Suprapubic skin (tissue), 4 donors: ENCODE results near the gene SESN2. TPM values are rescaled to one million over a fixed set of nuclear protein-coding genes. Genes with fewer than 3 reads are reported as not detected.

Source experiments
- DNase-seq, 2 donors: peaks; one replicate each; pipeline ENCODE4 v3.0.0-alpha.2; 2019; ENCODE audit warnings: low spot score in 2 of 2
- H3K27ac ChIP-seq: fragments of 200-600 bp; sonication (generic); one replicate; pipeline ENCODE4 v1.5.1; 2019
- H3K27me3 ChIP-seq: fragments of 200-600 bp; sonication (generic); one replicate; pipeline ENCODE4 v1.5.1; 2019
- H3K36me3 ChIP-seq: fragments of 200-600 bp; sonication (generic); one replicate; pipeline ENCODE4 v1.5.1; 2019
- H3K4me1 ChIP-seq: fragments of 200-600 bp; sonication (generic); one replicate; pipeline ENCODE4 v1.5.1; 2019
- H3K4me3 ChIP-seq: fragments of 200-600 bp; sonication (generic); one replicate; pipeline ENCODE4 v1.5.1; 2019; ENCODE audit warnings: mild to moderate bottlenecking
- H3K9me3 ChIP-seq: fragments of 200-600 bp; sonication (generic); one replicate; pipeline ENCODE4 v1.5.1; 2019
- CTCF ChIP-seq, 2 donors: fragments of 200-600 bp in 1 of 2; fragments of 450-650 bp in 1 of 2; sonication (generic) in 1 of 2; IDR thresholded peaks; one replicate each; pipeline ENCODE4 v1.5.1; 2016 to 2019; ENCODE audit warnings: antibody characterized with exemption in 2 of 2, mild to moderate bottlenecking in 1 of 2, moderate library complexity in 1 of 2
- EP300 ChIP-seq: sonication (generic); formaldehyde crosslinking; IDR thresholded peaks from one replicate; pipeline ENCODE4 v1.6.1; 2017; ENCODE audit warnings: antibody characterized with exemption
- POLR2A ChIP-seq, 2 donors: fragments of 450-650 bp; IDR thresholded peaks; one replicate each; pipeline ENCODE4 v1.6.1; 2017; ENCODE audit warnings: antibody characterized with exemption in 2 of 2, mild to moderate bottlenecking in 2 of 2, moderate library complexity in 2 of 2
- POLR2AphosphoS5 ChIP-seq, 3 donors: sonication (generic); formaldehyde crosslinking; IDR thresholded peaks; one replicate each; pipeline ENCODE4 v1.6.1; 2017; ENCODE audit warnings: antibody characterized with exemption in 3 of 3
- WGBS: methylation state at CpG from one replicate; pipeline ENCODE4 v1.1.5; 2018; 5-methylcytosine and 5-hydroxymethylcytosine counted together
- total RNA-seq, 4 donors: library from RNA; depleted of rRNA; stranded (reverse); fragments of >200 nt; gene quantifications; one replicate each; pipeline ENCODE4 v1.1.0, GENCODE V29; 2016

Gene SESN2
- total RNA-seq, 4 donors from 2014 or later: 7.4 to 12.1 (median 7.5) TPM

DNA sequence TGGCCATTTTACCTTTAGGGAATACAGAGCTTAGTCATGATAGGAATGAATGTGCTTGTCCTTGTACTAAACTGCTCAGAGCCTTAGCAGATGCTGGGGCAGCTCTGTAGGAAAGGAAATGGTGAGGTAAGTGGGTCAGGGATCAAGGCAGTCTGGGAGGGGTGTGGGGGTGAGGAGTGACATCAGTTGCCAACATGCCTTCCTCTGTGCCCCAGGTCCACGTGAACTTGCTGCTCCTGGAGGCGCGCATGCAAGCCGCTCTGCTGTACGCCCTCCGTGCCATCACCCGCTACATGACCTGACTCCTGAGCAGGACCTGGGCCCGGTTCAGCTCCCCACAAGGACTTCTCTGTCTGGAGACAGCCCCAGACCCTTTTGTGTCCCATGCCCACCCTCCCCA, 21.2 kb downstream of the SESN2 start:
- Histone ChIP-seq H3K4me1 (peaks cover 3% of the 10 kb centered on the region), H3K9me3 (no peaks in the 10 kb centered on the region), H3K4me3 (no peak overlapping the region), H3K36me3 (peaks cover 65% of the 10 kb centered on the region), H3K27ac (no peak overlapping the region), H3K27me3 (no peaks in the 10 kb centered on the region)
- DNase-seq: no peak
- 90% methylated on average over 6 of the region's 8 CpGs for WGBS
- TF ChIP-seq POLR2A (IDR thresholded peaks at IDR 0.05) (no peak), EP300 (no peak)

DNA sequence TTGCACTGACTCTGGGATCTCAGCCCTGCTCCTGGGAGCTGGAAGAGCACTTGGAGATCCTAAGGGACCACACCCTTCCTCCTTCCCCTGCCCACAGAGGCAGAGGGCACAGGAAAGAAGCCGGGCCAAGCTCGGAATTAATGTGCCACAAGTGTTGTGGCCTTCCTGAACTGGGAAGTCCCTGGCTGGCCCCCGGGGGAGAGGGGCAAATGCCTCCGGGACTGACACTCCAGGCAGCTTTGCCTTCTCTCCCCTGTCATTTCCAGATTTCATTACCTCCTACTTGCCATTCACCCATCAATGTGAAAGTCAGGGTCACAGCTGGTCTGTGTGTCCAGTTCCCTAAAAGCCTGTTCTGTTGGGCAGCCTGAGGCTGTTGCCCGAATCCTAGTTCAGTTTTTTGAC, 21.7 kb downstream of the SESN2 start:
- H3K36me3 ChIP-seq: peaks cover 61% of the 10 kb centered on the region
- no peak for DNase-seq
- 85% methylated on average over 4 of the region's 5 CpGs for WGBS
- H3K4me1 ChIP-seq: peaks cover 3% of the 10 kb centered on the region
- TF ChIP-seq CTCF (IDR thresholded peaks at IDR 0.05) (no peak), EP300 (no peak), POLR2A (IDR thresholded peaks at IDR 0.05) (no peak), POLR2AphosphoS5 (IDR thresholded peaks at IDR 0.05) (no peak)
- no peaks in the 10 kb centered on the region for H3K9me3 ChIP-seq
- no peak overlapping the region for H3K27ac ChIP-seq
- no peaks in the 10 kb centered on the region for H3K27me3 ChIP-seq
- no peak overlapping the region for H3K4me3 ChIP-seq

- DNase-seq: no peak
- Histone ChIP-seq H3K4me1 (peaks cover 3% of the 10 kb centered on the region), H3K4me3 (no peak overlapping the region), H3K9me3 (no peaks in the 10 kb centered on the region), H3K27me3 (no peaks in the 10 kb centered on the region), H3K27ac (no peak overlapping the region), H3K36me3 (peaks cover 56% of the 10 kb centered on the region)
- TF ChIP-seq POLR2AphosphoS5 (IDR thresholded peaks at IDR 0.05) (no peak), CTCF (IDR thresholded peaks at IDR 0.05) (no peak), POLR2A (IDR thresholded peaks at IDR 0.05) (no peak), EP300 (no peak)
- 91% methylated on average over 14 of the region's 14 CpGs for WGBS
These were observed 22.5 kb downstream of the SESN2 start for GRCh38 chr1:28281608-28282425.

GRCh38 chr1:28282426-28283407, 23.4 kb downstream of the SESN2 start:
- 78% methylated on average over 11 of the region's 14 CpGs for WGBS
- Histone ChIP-seq H3K27ac (no peak overlapping the region), H3K36me3 (peaks cover 47% of the 10 kb centered on the region), H3K27me3 (no peaks in the 10 kb centered on the region), H3K9me3 (no peaks in the 10 kb centered on the region), H3K4me1 (peaks cover 3% of the 10 kb centered on the region), H3K4me3 (no peak overlapping the region)
- TF ChIP-seq POLR2A (IDR thresholded peaks at IDR 0.05): no peak
- TF ChIP-seq POLR2AphosphoS5 (IDR thresholded peaks at IDR 0.05): no peak
- no peak for DNase-seq

DNA sequence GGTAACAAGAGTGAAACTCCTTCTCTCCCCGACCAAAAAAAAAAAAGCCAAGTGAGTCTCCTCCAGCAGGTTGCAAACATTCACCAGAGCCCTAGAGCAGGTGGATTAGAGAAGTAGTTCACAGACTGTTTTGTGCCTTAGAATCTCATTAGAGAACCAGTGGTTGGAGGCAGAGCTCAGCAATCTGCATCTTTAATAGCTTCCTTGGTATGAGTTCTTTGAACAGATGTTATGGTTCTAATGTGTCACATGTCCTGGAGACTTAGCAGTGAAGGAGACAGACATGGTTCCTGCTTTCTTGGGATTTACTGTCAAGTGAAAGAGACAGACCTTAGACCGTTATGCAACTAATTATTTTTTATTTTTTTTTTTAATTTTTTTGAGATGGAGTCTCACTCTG, 26.8 kb downstream of the SESN2 start:
- TF ChIP-seq EP300: no peak
- TF ChIP-seq CTCF (IDR thresholded peaks at IDR 0.05): no peak
- no peak for TF ChIP-seq POLR2A (IDR thresholded peaks at IDR 0.05)
- no peak for TF ChIP-seq POLR2AphosphoS5 (IDR thresholded peaks at IDR 0.05)
- no peak overlapping the region for H3K27ac ChIP-seq
- no peaks in the 10 kb centered on the region for H3K27me3 ChIP-seq
- H3K4me1 ChIP-seq: peaks cover 3% of the 10 kb centered on the region
- H3K9me3 ChIP-seq: no peaks in the 10 kb centered on the region
- 58% methylated on average over 2 of the region's 2 CpGs for WGBS
- peaks cover 13% of the 10 kb centered on the region for H3K36me3 ChIP-seq
- DNase-seq: no peak
- H3K4me3 ChIP-seq: no peak overlapping the region

- Histone ChIP-seq H3K27ac (no peak overlapping the region), H3K4me3 (no peak overlapping the region), H3K27me3 (no peaks in the 10 kb centered on the region), H3K4me1 (no peaks in the 10 kb centered on the region), H3K36me3 (no peaks in the 10 kb centered on the region), H3K9me3 (no peaks in the 10 kb centered on the region)
- DNase-seq: no peak
- TF ChIP-seq CTCF (IDR thresholded peaks at IDR 0.05): no peak
- no peak for TF ChIP-seq POLR2A (IDR thresholded peaks at IDR 0.05)
- TF ChIP-seq POLR2AphosphoS5 (IDR thresholded peaks at IDR 0.05): no peak
- TF ChIP-seq EP300: no peak
- WGBS: 85% methylated on average over 8 of the region's 8 CpGs
These were observed 29.2 kb downstream of the SESN2 start for GRCh38 chr1:28288487-28288886.
